Measurements from ENCODE around the gene ITPKB.

The ITPKB gene

DNA sequence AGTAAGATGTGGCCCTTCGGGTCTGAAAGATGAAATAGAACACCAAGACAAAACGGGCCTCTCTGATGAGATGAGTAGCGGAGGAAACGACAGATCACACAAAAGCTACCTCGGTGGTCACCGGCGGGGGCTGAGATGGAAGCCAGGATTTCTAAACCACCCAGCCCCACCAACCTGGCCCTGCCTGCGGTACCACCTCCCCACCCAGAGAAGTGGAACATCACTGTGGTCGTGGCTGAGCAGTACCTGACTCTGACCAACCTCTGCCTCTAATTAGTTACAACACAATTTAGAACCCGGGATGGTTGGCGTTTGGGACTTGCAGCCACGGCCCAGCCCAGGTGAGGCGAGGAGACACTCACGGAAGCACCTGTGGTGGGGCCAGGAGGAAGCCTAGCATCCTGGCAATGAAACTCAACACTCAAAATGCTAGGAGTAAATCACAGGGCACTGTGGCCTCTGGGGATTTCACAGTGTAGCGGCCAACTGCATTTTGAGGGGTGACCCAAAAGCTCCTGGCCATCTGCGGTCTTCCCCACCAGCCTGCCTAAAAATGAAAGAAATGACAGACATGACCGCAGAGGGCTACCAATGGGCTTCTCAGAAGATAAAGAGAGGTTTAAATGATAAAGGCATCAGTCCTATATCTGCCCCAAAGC lies 73.4 kb downstream of the ITPKB start:
- no peak for DNase-seq (ENCODE audit: low read depth)

DNA sequence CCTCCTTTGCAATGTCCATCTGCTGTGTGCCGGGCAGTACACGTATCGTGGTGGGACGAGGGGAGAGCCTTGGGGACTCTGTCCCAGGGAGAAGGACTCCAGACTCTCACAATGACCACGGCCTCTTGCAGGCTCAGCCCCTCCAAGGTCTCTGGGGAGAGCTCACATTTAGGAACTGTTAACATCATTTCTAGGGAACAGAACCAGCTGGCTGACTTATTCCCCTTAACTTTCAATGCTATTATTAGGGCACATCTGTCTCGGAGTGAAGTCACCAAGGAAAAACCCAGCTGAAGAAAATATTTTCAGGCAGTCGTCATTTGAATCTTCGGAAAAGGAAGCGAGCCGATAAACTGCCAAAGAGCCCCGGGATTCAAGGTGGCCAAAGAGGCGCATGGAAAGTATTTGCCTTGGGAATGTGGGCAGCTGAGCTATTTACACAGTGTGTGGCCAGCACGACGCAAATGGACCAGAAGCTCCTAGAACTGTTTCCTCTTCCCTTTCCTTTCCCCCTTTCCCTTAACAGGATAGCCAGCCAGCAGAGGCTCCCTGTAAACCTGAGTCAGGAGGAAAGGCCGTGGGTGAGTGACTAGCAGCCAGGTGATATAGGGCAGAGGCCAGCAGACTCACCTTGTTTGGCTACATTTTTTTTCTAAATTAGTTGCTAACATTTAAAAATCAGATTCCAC lies 74.5 kb downstream of the ITPKB start:
- no peak for DNase-seq (ENCODE audit: low read depth)

DNA sequence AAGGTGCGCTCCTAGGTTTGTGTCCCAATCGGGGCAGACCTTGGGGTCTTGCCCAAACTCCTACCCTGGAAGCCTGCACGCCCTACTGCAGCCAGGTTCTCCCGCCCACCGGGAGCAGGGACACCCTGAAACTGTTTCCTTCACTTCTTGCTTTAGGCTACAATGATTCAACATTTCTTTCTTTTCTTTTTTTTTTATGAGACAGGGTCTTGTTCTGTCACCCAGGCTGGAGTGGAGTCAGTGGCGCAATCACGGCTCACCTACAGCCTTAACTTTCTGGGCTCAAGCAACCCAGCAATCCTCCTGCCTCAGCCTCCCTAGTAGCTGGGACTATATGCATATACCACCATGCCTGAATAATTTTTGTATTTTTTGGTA lies 75.8 kb downstream of the ITPKB start:
- no peak for DNase-seq (ENCODE audit: low read depth)

DNA sequence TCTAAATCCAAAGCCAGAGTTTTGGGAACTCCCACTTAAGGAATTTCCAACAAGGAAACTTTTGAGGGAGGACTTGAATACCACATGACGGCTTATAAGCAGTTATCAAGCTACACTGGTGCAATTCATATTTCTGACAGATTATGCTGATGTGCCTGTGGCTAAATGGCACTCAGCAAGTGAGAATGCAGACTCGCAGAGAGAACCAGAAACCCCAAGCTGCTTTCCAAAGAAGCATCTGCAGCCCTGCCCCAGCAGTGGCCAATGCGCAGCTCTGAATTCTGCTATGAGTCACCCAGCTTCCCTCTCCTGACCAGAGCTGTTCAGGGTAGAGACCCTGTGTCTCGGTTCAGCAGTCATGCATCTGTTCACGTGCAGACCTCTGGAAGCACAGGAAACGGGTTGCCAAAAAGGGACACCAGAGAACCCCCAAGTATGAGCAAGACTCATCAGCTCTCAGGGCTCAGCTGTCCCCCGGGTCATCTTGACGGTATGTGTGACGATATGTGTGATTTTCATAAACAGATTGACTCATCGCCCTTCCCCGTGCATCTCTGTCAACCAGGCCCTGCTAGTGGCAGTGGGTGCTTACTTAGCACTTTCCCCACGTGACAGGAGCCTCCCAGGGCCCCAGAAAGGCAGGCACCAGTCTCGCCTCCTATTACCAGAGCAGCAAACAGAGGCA lies 76.3 kb downstream of the ITPKB start:
- peak; percentile 82 for DNase-seq (ENCODE audit: low read depth)

DNA sequence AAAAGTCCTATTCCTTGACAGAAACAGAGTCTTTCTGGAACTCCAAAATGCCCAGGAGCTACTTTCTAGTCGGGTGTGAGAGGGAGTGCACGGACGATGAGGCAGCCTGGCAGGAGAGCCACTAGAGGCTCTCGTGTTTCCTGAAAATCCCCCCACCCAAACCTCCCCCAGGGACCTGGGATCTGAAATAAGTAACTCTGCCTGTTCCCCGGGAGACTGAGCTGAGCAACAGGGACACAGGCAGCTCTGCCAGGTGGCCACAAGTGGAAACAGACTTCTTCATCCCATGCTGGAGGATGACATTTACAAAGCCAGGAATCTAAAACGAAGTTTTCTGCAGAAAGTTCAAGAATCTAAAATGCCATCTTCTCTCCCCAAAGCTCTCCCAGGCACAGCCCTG lies 77.1 kb downstream of the ITPKB start:
- no peak for DNase-seq (ENCODE audit: low read depth)

DNA sequence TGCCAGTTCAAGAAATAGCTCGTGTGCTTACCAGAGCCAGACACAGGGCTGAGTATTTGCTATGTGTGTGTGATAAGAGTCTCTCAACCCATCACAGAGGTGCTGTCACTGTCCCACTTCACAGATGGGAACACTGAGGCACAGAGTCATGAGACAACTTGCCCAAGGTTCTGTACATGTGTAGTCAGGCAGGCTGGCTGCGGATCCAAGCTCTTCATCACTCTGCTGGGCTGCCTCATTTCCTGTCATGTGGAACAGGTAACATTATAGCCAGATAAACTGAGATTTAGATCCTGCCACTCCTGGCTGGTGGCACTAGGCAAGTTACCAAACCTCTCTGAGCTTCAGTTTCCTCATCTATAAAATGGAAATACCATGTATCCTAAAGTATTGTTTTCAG lies 77.8 kb downstream of the ITPKB start:
- no peak for DNase-seq (ENCODE audit: low read depth)

DNA sequence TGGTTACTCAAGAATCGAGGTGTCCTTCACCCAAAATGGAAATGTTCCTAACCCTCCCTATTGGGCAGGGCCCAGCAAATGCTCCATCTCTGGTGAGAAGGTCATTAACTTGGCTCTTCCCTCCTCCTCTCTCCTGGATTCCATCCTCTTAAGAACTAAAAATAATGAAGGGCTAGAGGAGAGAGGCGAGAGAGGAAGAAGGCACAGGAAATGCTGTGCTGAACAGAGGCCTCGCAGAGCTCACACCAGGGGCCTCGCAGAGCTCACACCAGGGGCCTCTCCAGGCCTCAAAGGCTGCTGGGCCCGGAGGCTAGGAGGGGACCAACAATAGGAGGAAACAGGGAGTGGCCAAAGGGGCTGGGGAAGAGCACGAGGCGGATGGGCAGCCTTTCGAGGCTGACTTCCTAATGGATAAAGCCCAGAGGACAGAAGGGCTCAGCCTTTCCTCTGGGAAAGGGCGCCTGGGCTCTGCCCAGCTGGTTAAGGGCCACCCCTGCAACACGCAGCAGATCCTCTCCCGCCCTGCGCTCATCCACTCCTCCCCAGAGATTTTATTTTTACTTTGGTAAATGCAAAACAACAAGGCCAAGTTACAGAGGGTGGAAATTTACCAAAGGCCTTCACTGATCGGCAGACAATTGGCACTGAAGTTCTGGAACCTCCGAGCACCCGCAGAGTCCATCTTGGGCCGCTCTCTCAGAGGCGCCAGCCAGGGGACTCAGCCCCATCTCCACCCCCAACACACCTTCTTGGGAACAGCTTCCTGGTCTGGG lies 78.5 kb downstream of the ITPKB start:
- no peak for DNase-seq (ENCODE audit: low read depth)

DNA sequence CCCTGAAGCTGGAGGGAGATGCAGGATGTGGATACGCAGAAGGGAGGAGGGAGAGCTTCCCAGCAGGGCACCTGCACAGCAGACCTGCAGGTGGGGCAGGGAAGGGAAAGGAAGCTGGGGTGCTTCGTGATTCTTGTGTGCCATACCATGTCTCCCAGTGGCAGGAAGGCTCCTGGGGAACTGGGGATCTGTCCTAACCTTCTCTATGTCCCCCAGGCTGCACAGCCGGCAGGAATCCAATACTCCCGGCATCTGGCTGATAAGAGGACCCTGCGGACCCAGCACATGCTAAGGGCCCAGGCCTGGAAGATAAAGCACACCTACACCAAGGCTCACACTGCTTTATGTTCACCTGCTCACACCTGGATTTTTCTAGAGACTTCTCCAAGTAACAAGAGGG lies 79.4 kb downstream of the ITPKB start:
- no peak for DNase-seq (ENCODE audit: low read depth)

DNA sequence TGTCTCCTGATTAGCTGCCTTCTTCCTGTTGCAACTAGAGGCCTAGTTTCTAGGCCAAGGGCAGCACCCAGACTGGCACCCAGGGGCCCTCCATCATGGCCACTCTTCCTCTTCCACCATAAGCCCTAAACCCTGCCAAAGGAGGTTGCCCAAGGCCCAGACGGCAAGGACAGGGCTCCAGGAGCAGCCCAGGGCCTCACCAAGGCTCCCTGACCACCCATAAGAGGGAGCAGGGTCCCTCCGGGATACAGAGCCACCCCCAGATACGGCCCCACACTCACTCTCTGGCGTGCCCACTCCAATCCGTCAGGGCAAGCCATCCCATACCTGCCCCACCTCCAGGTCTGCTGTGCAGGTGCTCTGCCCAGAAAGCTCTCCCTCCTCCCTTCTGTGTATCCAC lies 79.9 kb downstream of the ITPKB start:
- DNase-seq (ENCODE audit: low read depth): no peak

DNA sequence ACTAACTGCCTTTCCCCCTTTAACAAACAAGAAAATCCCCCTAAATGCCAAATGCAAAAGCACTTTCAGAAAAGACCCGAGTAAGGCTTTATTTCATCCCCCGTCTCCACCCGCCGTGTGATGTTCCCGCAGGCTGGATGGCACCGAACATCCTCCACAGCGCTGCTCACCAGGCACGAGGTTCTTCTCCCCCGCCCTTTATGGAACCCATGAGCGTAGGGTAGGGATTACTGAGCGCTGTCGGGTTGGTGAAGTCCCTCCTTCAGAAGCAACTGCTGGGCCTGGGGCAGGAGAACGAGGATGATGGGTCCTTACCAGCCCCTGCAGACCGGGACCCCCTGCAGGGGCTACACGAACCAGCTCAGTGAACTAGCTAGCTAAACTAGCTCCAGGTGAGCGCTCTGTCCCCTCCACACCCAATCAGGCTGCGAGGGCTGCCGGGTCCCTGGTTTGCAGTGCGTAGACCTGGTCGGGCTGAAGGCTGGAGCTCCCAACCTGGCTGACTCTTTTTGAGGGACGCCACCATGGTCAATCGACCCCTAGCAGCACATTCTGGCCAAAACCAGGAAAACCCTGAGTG lies 80.4 kb downstream of the ITPKB start:
- DNase-seq (ENCODE audit: low read depth): no peak

DNA sequence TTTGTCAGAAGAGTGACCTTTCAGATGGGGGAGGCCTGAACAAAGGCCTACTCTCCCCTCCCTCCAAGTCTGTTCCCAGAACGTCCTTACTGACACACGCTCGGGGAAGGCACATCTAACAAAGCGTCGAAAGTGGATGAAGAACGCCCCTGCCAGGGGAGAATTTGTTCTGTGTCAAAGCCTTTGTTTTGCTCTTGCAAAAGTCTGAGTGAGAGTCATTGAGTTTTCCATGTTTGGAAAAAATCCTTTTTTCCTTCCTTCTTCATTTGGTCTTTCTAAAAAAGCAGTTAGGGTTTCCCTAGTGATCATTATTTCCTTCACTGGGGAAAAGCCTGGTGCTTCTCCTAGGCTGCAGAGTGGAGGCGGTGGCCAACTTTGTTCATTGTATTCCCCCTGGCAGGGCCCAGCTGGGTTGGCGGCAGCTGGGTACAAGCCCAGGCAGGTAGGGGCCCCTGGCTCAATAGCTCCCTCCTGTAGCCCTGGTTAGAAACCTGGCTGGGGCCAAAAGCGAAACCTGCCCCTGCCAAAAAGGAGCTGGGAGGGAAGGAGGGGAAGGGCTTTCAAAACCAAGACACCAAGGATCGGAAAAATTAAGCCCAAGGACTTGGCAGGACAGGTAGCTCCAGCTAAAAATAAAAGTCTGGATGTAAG lies 81.1 kb downstream of the ITPKB start:
- no peak for DNase-seq (ENCODE audit: low read depth)

DNA sequence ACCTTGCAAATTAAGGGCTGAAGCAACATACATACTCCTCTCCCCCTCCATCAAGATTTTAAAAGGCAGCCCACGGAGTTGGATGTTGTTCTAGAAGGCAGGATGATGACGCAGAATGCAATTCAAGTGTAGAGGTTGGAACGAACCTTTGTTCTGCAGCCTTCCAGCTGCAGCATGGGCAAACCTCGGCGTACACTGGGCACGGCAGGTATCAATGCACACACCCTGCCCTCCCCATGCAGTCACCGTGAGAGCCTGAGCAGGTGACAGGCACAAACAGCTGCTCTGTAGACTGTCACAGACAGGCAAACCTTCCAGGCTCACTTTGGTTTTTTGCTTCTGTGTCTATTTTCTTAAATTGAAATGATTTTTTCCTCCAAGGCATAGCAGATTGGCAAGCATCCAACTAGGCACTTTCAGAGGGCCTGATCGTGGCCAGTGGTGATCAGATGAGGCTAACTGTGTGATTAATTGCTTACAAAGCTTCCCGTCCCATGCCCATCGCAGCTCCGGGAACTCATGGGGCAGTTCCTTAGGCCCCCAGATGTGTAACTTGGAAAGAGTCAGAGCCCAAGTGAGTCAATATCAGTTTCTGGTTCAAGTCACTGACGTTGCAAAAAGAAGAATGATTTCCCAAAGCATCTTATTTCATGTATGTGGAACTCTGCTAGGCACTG lies 82.3 kb downstream of the ITPKB start:
- DNase-seq (ENCODE audit: low read depth): no peak

DNA sequence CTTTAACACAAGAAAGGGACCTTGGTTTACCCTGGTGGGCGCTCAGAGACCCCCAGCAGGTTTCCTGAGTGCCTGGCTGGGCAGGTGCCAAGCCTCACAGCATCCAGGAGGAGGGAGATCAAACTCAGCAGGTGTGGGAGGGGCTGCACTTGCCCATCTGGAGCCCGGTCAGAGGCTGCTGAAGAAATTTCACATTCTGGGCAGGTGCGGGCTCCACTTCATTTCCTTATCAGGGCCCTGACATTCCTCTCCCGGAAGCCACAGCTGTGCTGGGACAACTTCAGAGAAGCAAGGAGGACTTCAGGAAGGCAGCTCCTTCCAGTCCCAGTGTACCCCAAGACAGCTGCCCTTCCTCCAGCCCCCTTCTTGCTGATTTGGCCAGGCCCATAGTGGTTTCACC lies 82.9 kb downstream of the ITPKB start:
- DNase-seq (ENCODE audit: low read depth): no peak

DNA sequence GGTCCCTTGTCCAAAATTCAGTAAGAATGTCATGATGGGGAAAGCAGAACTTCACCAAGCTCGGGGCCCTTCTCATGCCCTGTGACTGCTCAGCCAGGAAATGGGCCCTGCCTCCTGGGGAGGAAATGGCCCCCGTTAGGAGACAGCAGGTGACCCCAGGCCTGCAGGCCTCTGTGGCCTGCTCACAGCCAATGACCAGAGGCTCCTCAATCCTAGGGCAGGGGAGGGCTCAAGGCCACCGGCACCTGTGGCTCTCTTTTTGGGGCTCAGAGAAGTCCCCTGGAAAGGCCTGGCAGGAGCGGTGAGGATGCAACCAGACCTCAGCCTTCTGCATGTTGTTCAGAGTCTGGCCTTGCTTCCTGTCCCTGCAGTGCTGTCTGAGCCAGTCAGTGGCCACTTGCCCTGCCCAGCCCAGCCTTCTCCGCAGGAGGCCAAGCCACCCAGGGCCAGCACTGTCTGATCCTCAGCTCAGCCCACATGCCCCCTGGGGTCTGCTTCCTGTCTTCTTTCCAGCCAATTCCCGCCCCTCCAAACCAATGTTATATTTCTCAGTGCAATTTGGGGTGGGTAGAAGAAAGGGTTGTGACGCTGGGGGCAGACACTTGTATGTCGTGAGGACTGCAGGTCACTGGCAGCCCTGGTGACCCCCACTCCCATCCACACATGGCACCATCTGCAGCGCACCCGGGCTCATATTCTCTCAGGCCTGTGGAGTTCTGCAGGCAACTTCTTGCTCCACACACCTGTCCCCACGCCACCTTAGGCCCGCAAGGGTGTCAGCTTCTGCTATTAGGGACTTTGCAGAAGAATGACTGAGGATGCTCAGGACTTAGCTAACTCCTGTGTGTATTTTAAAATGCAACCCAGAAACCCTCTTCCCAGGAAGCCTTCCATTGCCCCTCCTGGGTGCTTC lies 83.6 kb downstream of the ITPKB start:
- no peak for DNase-seq (ENCODE audit: low read depth)

DNA sequence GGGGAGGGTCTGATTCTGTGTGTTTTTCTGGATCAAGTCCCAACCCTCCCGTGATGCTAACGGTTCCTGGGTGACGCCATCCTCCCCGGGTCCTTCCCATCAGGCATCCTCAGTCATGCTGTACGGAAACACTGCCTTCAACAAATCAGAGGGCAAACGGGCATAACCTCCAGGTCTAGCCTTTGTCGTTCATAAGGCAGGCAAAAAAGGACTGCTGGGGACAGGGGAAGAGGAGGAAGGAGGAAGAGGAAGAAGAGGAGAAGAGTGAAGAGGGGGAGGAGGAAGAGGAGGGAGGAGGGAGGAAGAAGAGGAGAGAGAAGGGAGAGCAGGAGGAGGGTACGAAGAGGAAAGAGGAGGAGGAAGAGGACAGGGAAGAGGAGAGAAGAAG lies 84.4 kb downstream of the ITPKB start:
- DNase-seq (ENCODE audit: low read depth): no peak

DNA sequence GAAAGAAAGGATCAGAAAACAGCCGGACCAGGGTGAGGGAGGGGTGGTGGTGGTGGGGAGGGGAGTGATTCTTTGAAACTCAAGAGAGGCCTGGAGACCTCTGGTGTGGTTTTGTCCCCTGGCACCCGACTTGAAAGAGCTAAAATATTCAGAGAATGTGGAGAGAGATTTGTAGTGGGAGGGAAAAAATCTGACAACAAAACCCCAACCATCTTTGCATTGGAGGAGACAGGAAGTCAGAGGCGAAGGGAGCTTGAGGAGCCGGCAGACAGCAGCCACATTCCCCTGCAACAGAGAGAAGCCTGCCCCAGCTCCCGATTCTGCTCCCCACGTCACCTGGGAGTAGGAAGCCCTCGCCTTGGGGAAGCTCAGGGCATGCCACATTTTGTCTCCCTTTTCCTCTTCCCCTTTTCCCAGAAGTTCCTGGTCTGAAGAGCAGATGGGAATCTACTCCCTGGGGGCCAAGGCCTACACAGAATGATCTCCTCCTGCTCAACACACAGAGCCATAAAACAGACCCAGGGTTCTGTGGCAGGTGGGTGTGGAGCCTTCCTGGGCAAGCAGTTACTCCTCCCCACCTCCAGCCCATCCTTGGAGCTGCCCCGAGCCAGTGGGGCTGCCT lies 84.9 kb downstream of the ITPKB start:
- DNase-seq (ENCODE audit: low read depth): no peak

DNA sequence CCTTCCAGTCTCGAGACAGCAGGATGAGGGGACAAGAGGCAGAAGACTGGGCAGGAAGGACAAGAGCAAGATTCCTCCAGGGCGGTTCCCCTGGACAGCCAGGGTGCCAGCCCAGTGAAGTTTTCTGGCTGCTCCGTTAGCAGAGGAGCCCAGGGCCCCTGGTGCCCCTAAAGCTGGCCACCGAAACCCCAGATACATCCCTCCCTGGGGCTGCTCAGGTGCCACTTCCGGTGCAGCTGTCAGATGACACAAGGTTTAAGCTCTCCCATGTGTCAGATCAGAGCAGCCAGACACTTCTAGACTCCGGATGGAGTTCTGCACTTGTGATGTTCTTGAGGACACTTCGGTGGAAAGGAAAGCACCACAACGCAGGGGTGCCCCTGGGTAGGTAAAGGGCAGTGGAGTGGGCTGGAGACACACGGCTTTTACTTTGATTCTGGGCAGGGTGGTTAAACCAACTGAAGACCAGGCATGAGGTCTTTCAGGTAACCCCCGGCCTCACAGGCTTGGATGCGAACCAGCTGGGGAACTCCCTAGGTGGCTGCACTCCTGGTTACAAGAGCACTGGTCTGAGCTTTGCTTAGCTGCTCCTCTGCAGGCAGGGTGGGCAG lies 85.7 kb downstream of the ITPKB start:
- peak; percentile 60 for DNase-seq (ENCODE audit: low read depth)

DNA sequence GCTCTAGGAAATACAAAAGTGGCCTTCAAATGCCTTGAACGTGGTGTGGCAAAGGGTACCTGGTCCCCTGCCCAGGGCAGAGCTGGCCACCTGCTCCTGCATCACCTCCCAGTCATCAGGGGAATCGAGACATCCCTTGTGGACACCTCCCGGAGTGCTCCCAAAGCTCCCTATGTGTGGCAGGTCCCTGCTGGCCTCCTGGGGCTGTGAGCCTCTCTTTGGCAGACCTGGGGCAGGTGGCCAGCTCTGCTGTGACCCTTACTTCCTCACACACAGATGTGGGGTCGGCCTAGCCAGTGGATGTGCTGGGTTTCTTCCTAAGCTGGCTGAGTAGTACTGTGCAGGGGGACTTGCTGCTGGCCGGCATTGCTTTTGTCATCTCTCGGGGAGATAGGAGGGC lies 86.5 kb downstream of the ITPKB start:
- no peak for DNase-seq (ENCODE audit: low read depth)

DNA sequence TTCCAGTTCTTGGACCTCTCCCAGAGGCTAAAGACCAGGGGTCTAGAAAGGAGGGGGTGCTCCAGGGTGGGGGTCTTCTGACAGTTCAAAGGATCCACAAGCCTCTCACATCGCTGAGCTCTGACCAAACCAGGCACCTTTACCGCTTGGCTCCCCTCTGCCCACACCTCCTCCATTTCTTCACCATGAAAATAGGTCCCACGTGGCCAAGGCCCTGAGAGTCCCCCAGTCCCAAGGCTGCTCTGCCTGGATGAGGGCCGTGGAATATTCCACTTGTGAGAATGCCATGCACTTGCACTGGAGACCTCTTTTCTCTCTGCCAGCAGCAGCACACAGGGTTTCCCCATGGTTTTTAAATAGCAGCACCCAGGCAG lies 87.4 kb downstream of the ITPKB start:
- no peak for DNase-seq (ENCODE audit: low read depth)
